Fibroblast of skin of left quadriceps (primary cell): Measurements from ENCODE around the gene KRT4.

ENCODE experiments used
- DNase-seq, 2 experiments: peaks; one replicate each; pipeline ENCODE4 v3.0.0-alpha.2; 2013; ENCODE audit warnings: low read depth in 2 of 2

Gene KRT4

DNA sequence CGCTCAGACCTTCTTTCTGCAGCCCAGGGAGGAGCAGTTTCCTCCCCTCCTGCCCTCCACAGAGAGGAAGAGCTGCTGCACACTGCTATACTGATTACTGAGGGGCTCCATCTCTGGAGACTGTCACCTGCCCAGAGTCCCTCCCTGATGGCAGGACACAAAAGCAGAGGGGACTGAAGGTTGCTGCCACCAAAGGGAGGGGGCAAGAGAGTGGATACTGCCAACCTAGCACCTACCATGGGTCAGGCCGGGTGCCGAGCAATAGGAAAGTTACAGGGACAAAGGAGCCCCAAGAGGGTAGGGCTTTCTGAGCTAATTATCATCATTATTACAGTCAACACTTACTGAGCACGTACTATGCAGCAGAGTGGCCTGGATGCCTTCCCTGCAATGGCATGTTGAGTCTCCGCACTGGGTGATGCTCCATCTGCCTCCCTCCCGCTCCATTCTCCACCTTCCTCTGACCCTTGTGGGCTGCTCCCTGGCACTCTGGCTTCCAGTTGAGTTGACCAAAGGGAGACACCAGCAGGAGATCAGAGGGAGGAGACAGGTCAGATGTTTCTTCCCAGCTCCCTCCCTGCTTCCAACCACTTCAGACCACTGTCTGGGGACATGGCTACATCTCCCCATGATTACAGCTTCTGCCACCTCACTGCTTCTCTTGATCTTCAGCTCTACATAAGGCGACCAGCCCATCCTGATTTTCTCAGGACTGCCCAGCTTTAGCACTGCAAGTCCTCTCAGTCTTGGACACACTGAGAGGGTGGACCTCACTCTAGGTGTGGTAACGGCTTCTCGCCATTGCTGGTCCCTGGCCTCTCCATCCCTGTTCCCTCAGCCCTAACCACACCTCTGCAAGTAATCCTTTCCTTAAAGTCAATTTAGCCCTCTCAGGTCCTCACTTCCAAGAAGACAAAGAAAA is 22.8 kb upstream of the KRT4 start:
- no peak for DNase-seq

DNA sequence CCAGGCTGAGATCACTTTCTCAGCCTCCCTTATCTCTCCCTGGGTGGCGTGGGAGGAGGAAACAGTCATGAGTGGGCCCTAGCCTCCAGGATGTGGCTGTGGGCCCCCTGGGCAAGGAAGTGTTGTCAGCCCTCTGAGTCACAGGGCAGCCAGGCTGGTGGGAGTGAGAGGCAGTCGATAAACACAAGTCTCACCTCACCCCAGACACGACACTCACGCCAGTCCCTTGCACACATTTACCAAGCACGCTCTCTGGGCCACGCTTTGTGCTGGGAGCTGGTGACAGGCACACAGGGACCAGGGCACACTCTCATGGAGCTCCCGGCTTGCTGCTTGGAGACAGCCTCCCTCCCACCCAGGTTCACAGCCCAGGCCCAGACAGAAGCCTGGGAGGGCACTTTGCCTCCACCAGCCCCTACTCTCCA is 22.1 kb upstream of the KRT4 start:
- no peak for DNase-seq

DNA sequence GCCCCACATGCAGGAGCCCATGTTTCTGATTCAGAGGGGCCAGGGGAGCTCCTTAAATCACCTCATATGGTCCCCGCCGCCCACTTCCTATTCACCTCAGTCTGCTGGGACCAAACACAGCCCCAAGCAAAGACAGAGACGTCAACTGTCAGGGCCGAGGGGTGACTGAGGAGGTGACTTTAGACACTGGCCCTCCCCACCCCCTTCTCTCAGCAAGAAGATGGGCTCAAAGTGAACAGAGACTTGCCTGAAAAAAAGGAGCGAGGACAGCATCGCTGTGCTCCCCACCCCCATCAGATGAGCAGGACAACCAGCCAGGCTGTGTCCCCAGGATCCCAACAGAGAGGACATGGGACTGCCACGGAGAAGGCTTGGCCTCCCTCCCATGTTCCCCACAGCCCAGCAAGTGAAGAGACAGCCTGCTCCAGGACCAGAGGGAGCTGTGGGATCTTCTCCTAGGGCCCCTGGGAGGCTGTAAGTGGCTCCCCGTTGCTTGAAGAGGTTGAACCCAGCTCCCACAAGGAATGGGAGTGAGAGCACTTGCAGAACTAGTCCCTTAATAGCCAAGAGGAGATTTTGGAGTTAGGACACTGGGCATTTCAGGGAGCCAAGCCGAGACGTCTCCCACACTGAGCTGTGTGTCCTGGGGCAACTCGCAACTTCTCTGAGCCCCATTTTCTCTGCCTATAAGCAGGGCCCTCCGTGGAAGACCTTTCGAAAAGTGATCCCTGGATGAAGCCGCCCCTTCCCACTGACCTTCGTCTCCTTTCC is 21.5 kb upstream of the KRT4 start:
- DNase-seq: no peak

DNA sequence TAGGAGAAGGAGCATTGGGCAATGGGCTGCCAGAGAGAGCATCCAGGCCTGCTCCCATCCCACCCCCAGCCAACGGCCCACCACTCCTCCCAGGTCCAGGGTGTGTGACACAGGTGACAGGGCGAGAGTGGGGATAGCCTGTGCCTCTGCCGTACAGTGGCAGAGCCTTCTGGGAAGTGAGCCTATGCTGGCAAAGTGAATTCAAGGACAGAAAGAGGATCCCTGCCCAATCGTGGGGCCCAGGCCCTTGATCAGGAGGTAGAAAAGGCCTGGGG is 20.7 kb upstream of the KRT4 start:
- DNase-seq: no peak

DNA sequence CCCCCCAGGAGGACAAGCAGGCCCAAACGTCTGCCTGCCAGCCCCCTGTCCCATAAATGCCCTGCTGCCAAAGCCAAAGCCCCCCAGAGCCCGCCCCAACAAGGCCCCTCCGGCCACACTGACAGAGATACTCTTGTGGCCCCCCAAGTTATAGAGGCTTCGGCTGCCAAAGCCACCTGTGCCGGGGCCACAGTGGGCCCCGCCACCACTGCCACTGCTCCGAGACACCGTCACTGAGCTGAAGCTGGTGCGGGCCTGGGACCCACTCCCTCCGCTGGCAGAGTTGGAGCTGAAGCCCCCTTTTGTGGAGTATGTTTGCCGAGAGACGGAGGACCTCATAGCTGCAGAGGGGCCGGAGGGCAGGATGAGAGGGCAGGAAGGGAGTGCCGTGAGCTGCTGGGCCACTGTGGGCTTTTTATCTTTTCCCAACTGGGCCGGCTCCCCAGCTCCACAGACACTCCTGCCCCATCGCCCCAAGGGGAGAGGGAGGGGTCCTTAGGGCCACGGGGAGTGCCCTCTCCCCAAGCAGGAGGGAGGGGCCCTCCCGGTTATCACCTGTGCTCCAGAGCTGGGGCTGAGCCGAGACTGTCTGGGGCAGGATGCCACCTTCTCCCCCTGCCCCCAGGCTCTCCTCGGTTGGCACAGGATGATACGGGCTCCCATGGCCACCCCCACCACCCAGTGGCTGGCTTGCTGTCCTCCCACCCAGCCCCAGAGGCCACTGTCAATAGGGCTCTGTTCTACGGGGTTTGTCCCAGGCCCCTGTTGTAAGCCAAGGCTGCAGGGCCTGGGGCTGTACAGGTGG is 20.2 kb upstream of the KRT4 start, which contains the start of gene KRT79:
TSS of gene KRT79 (minus strand) at position 390 of the 805 bp plus-strand sequence. CDS start at position 339, 51 bp downstream.
- DNase-seq: no peak

DNA sequence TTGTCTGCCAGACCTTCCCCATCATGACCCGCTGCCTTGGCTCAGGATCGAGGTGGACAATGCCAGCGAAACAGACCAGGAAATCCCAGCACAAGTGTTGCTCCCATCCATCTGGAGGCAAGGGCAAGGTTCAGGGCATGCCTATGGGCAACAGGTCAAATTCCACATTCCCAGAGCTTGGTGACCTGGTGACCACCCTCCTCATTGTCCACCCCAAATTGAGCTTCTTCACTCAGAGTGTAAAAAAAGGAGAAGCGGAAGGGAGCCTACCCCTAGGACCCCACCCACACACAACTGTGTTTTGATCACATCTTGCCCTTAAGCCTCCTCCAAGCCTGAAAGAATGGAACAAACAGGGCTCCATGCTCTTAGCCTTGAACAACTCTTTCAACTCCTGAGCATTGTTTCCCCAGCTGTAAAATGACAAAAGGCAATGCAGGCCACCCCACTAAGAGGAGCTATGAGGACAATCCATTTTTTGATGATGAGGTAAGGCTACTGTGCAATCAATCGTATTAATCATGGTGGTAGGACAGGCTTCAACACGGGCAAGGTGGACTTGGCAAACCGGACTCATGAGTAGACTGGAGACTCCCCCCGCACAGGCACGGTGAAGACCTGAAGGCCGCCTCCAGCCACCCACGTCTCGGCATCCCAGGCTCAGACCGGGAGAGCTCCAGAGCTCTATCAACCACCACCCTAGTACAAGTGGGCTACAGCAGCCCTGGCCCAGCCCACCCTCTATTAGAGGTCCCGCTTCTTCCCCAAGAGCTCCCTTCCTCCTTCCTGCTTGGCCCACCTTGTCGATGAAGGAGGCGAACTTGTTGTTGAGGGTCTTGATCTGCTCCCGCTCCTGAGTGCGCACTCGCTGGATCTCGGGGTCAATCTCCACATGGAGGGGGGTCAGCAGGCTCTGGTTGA is 19.3 kb upstream of the KRT4 start:
- DNase-seq: no peak

DNA sequence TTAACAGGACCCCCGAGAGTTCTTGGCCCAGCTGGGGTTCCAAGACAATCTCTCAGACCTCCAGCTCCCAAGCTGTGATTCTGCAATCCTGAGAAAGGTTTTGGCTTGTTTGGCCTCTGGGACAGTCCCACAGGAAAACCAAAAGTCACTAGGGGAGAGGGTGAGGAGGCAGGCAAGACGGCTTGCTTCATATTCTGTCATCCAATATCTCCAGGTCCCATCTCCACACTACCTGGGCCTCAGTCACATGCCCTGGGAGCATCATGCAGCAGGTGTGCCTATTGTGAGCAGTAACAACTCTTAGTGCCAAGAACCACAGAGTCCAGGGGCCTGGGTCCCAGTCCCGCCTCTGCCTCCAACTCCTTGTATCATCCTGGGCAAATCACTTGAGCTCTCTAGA is 18.5 kb upstream of the KRT4 start:
- no peak for DNase-seq

DNA sequence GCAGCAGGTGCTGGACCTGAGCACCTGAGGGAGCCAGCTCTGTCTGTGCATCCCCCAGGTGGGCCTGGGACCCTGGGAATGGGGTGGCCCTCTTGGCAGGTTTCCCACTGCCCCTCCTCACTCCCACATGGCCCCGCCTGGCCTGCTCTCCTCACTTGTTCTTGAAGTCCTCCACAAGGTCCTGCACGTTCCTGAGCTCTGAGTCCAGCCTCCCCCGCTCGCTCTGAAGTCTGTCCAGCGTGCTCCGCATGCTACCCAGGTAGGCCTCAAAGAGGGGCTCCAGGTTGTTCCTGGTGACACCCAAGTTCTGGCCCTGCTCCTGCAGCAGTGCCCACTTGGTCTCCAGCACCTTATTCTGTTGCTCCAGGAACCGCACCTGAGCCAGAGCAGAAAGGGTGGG is 17.3 kb upstream of the KRT4 start:
- DNase-seq: no peak

DNA sequence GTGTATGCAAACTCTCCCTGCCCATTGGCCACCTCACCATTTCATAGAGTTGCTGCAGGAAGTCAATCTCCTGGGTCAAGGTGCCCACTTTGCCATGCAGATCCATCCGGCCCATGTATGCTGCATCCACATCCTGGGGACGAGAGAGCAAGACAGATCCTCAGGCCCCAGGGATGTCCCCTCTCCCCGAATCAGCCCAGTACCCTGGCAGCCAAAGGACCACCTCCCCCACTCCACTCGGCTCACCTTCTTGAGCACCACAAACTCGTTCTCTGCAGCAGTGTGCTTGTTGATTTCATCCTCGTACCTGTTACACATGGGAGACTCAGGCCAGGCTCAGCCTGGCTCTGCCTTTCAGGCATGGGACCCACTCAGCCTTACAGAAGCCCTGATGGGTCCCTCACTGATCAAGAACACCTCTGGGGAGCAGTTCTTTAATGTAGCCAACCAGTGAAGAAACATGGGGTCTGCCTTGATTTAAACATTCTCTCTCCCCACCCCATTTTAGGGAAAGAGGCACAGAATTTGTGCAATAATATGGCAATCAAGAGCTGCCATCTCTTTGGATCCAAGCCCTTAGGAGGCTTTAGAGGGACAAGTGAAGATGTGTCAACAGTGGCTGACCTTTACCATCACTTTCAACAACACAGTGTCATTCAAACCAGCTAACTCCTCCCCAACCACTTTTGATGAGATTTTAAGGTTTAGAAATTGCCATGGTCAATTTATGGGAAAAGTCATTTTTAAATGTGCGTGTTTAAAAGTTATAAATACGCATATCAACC is 16.3 kb upstream of the KRT4 start:
- no peak for DNase-seq

DNA sequence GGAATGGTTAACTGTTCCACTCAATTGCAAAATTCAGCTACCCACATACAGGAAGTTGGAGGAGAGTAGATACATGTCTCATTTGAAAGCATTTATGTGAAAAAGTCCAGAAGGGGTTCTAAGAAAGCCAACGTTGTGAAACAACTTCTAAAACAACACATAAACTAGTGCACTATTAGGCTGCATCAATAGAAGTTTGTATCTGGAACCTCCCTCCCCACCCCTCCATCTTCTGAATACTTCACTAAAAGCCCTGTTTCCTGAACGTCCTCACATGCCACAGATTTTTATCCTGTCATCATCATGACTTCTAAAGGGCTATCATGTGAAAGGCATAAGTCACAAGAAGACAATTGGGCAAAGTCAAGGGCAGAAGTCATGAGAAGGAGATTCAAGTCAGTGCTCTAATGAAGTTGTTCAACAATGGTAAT is 14.7 kb upstream of the KRT4 start:
- no peak for DNase-seq

DNA sequence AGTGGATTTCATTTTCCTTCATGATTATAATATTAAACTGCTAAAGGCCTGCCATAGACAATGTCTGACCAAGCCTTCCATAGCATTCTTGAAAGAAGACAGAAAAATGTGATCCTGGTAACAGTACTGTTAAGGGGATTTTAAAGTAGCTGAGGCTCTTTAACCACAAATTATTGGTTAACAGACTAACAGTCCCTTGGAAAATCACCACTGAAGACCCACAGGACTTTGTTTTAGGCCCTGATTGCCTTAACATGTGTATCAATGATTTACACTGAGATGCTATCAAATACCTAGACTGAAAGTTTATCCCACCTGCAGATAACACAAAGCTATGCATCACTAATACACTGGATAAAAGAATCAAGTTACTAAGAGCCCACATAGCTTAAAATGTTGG is 14.2 kb upstream of the KRT4 start:
- no peak for DNase-seq

DNA sequence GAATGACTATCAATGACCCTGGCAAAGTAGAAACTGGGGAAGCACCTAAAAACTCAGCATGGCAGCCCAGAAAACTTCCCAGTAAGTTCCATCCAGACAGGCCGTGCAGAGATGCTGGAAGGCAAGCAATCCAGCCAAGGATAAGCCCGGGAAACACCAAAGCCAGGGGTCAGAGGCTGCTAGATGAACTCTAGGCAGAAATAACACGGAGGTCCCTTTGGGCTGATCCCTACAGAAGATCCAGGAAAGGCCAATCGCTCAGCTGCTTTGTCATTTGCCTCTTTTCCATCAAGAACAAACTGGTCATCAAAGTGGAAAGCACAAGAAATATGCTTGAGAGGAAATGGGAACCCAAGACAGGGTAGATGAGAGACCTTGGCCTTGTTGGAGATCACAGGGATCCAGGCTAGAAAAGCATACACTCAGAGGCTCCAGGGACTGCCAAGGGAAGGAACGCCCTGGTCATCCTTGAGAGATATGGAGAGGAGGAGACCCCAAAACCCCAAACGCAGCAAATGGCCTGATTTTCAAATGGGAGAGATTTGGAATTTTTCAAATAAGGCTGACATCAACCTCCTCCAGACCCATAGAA is 13.7 kb upstream of the KRT4 start:
- no peak for DNase-seq

DNA sequence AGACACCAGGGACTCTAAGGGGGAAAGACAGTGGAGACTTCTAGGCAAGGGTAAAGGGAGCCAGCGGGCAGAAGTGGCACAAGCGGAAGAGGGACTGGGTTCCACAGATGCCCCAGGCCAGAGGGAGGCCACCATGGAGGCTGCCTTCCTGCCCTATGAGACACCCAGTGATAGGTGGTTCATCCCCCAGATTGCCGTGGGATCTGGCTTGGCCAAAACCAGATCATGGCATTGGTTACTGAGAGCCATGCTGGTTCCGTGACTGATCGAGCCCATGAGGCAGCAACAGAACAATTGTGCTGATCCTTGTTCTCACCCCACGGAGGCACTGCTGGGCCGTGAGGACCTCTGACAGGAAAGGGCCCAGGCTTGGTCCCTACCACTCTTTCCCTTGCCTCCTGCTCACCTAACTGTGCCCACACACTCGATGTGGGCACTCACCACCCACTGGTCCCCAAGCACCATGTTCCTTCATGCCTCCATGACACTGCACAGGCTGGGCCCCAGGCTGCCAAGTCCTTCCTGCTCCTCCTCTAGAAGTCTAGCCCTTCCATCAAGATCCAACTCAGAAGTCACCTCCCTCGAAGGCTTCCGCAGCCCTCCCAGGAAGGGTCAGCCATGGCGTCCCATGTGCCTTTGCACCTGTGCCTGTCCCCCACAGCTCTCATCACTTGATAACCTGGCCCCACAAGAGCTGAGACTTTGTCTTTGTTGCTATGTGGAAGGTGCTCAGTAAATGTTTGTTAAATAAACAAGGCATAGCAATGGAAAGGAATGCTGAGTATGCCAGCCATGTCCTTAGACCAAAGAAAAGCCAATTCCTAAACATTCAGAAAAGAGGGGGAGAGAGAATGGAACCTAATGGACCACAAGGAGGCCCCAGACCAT is 12.9 kb upstream of the KRT4 start:
- no peak for DNase-seq

DNA sequence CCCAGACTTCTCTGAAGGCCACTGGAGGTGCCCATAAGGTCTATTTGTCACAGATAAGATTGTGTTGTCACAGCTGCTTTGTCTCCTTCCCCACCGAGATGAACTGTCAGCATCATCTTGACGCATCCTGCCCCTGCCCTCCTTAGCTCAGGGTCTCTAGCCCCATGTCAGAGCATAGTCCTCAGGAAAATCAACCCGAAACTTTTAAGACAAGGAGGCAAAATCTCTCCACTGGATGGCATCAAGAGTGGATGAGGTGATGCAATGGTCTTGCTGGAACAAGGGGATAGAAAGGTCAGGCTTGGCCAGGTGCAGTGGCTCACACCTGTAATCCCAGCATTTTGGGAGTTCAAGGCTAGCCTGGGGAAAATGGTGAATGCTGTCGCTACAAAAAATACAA is 12.0 kb upstream of the KRT4 start:
- no peak for DNase-seq

DNA sequence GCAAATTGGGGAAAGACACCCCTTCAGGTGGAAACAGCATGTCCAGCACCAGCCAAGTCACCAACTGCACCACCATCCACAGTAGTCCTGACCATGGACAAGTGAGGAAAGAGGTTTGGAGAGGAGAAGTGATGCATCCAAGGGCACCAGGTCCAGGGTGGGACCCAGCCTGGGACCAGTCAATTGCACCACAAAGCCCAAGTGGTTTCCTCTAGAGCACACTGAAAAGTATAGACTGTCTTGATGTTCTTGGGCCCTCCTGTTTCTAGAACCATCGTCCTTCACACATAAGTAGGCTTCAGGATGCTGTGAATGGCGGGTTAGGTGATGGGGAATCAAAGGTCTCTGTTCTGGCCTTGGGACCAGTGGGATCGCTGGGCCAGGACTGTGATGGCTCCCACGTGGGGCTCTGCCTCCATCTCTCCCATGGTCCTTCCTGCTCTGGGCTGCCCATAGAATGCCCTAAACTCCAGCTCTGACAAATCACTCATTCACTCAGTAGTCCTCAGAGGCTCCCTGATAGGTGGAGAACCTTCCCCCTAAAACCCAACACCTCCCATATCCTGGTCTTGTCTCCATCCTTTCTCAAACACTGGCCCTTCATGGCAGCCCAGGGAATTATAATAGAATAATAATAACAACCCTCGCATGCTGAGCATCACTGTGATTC is 11.0 kb upstream of the KRT4 start:
- DNase-seq: no peak

DNA sequence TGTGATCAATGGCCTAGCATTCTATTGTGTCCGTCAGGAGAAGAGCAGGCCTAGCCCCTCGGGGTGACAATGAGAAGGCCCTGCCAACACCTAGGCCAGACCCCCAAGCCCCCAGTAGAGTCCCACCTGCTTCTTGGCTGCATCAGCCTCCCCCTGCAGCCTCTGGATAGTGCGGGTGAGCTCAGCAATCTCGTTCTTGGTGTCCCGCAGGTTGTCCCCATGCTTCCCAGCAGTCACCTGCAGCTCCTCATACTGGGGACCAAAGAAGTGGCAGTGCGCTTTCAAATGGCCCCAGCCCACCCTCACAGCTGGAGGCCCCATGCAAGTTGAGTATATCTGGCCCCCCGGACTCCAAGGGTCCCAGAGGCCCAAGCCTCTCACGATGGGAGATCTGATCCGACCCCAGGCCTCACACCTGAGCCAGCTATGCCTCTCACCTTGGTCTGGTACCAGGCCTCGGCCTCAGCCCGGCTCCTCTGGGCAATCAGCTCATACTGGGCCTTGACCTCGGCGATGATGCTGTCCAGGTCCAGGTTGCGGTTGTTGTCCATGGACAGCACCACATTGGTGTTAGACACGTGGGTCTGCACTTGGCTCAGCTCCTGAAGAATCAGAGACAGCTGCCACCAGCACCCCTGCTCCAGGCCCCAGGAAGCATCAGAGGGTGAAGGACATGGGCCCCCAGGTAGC is 10.0 kb upstream of the KRT4 start:
- DNase-seq: no peak

DNA sequence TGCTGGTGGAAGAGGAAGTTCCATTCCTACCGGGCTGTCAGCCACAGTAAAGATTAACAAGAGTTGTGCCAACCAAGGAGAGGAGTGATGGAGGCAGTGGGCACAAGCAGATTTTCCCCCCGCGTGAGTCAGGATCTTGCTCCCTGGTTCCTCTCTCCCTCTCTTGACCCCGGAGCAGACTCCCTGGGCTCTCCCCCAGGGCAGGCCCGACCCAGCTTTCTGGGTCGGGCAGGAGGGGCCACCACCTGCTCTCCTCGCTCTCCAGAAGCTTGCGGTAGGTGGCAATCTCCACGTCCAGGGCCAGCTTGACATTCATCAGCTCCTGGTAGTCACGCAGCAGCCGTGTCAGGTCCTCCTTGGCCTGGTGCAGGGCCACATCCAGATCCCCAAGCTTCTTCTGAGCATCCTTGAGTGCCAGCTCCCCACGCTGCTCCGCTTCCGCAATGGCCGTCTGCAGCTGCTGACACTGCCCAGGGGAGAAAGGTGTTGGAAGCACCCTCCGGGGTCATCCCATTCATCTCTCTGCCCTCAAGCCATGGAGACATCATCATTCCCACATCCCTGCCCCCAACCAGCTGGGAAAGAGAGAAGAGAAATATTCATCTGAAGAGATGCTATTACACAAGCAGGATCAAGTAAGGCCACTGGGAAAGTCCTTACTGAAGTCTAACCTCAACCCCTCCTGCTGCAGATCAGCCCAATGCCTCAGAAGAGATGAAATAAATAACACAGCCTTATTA is 9.0 kb upstream of the KRT4 start:
- no peak for DNase-seq
